Activated B cell treated with CpG ODN at 0.5 μM for 24 hours (primary cell): ENCODE results near the gene GRM4. TPM values are rescaled to one million over a fixed set of nuclear protein-coding genes. Genes with fewer than 3 reads are reported as not detected.

Experiments
- ATAC-seq: fragments of 200-7000 bp; cut with Tn5 transposase; one replicate; pipeline ENCODE4 v1.10.0; 2021; ENCODE audit warnings: low read depth, mild to moderate bottlenecking, moderate library complexity
- CTCF ChIA-PET: fragments of 350-600 bp; sonication (Branson Sonifier 250); formaldehyde crosslinking; loops from one replicate; lab custom pipeline; 2021; ENCODE audit warnings: antibody characterized with exemption; lab: Charles Lee
- POLR2A ChIA-PET: fragments of 350-600 bp; sonication (Branson Sonifier 250); formaldehyde crosslinking; loops from one replicate; lab custom pipeline; 2021; ENCODE audit warnings: antibody characterized with exemption; lab: Charles Lee
- DNase-seq: peaks from one replicate; pipeline ENCODE4 v3.0.0; 2022
- H3K27ac Mint-ChIP-seq: one replicate; pipeline ENCODE4 v1.8.0; 2020; ENCODE audit warnings: mixed read lengths
- H3K27me3 Mint-ChIP-seq: one replicate; pipeline ENCODE4 v1.8.0; 2021; ENCODE audit warnings: mixed read lengths
- H3K36me3 Mint-ChIP-seq: one replicate; pipeline ENCODE4 v1.8.0; 2021; ENCODE audit warnings: low read depth, mixed read lengths
- H3K4me1 Mint-ChIP-seq: one replicate; pipeline ENCODE4 v1.8.0; 2021; ENCODE audit warnings: mixed read lengths
- H3K4me3 Mint-ChIP-seq: one replicate; pipeline ENCODE4 v1.8.0; 2020; ENCODE audit warnings: mild to moderate bottlenecking, mixed read lengths
- H3K9me3 Mint-ChIP-seq: one replicate; pipeline ENCODE4 v1.8.0; 2020; ENCODE audit warnings: mixed read lengths
- intact Hi-C: fragments of 100-400 bp; cut with micrococcal nuclease; formaldehyde crosslinking; loops from one replicate; pipeline ENCODE4 v1.15.1; 2024
- total RNA-seq: library from RNA; stranded (reverse); gene quantifications from 2 replicates; pipeline ENCODE4 v1.2.3, GENCODE V29; 2022
- TF ChIP-seq, protein P1 (sequence below): fragments of 200-600 bp; IDR thresholded peaks from one replicate; pipeline ENCODE4 v1.8.0; 2022; ENCODE audit warnings: antibody characterized with exemption, mild to moderate bottlenecking

The GRM4 gene
- total RNA-seq, 1 donor from 2014 or later, result not detected

- POLR2A ChIA-PET, result interaction anchor here (0.7 to 2.1 kb wide), 9 partner anchors 8 to 394 kb away, joined by 3 to 19 read pairs (median 4); partner anchors contain the start of genes HMGA1, RPS10 and SMIM29
- DNase-seq (no peak), ATAC-seq (peak; percentile 84)
- peaks cover 1% of the 10 kb centered on the region for H3K36me3 Mint-ChIP-seq
- H3K4me3 Mint-ChIP-seq, result peak overlapping the region; percentile 79
- no peaks in the 10 kb centered on the region for H3K27me3 Mint-ChIP-seq
- TF ChIP-seq, protein P1, sequence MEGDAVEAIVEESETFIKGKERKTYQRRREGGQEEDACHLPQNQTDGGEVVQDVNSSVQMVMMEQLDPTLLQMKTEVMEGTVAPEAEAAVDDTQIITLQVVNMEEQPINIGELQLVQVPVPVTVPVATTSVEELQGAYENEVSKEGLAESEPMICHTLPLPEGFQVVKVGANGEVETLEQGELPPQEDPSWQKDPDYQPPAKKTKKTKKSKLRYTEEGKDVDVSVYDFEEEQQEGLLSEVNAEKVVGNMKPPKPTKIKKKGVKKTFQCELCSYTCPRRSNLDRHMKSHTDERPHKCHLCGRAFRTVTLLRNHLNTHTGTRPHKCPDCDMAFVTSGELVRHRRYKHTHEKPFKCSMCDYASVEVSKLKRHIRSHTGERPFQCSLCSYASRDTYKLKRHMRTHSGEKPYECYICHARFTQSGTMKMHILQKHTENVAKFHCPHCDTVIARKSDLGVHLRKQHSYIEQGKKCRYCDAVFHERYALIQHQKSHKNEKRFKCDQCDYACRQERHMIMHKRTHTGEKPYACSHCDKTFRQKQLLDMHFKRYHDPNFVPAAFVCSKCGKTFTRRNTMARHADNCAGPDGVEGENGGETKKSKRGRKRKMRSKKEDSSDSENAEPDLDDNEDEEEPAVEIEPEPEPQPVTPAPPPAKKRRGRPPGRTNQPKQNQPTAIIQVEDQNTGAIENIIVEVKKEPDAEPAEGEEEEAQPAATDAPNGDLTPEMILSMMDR, result no peak
- CTCF ChIA-PET, result interaction anchor here (0.7 to 3.1 kb wide), 9 partner anchors 13 to 608 kb away, joined by 3 to 11 read pairs (median 3); partner anchors contain the start of genes HMGA1 and SMIM29
- H3K27ac Mint-ChIP-seq, result peak overlapping the region; percentile 95
- H3K9me3 Mint-ChIP-seq, result no peaks in the 10 kb centered on the region
- peaks cover 23% of the 10 kb centered on the region for H3K4me1 Mint-ChIP-seq
- intact Hi-C loops, result loop anchor here (1.0 kb wide), 1 partner anchor 41 kb away; no protein-coding TSS in a partner anchor
Observed at GRCh38 chr6:34182751-34183531, 37.1 kb upstream of the GRM4 start.

GRCh38 chr6:34181908-34182307 lies 36.0 kb upstream of the GRM4 start:
- peaks cover 1% of the 10 kb centered on the region for H3K36me3 Mint-ChIP-seq
- H3K27me3 Mint-ChIP-seq, result no peaks in the 10 kb centered on the region
- CTCF ChIA-PET, result interaction anchor here (0.7 to 3.1 kb wide), 3 partner anchors 14 to 609 kb away, joined by 3 to 11 read pairs (median 3); partner anchors contain the start of gene HMGA1
- no peaks in the 10 kb centered on the region for H3K9me3 Mint-ChIP-seq
- TF ChIP-seq, protein P1, result no peak
- no peak overlapping the region for H3K4me3 Mint-ChIP-seq
- POLR2A ChIA-PET, result interaction anchor here (1.7 to 2.1 kb wide), 3 partner anchors 55 to 211 kb away, joined by 3 to 19 read pairs (median 9); partner anchors contain the start of genes HMGA1, NUDT3 and SMIM29
- intact Hi-C loops, result no loop called here
- peak overlapping the region; percentile 59 for H3K27ac Mint-ChIP-seq
- no peak for ATAC-seq
- DNase-seq, result no peak
- H3K4me1 Mint-ChIP-seq, result peaks cover 23% of the 10 kb centered on the region

DNA sequence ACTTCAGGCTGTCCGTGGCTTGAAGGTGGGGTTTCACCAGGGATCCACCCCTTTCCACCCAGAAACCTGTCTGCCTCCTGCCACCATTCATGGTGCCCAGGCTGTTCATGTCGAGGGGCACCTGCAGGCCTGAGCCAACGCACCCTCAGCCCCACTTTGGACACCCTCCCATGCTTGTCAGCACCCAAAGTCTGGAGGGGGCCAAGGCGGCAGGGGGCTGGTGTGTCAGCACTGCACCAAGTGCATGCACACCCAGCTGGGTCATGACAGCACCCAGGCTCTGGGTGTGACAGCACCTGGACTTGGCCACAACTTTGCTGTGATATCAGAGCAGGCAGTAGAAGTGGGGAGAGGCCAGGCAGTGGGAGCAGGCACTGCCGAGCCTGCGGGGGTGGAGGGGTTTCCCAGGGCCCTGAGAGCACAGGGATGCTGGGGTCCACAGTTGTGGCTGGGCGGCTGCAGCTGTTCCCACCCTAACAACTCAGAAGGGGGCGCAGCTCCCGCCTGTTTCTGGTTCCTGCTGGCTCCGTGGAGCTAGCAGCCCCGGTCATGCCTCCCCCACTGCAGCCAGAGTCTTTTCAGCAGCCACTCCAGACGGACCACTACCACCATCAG lies 33.3 kb upstream of the GRM4 start:
- CTCF ChIA-PET, result interaction anchor here (0.8 kb wide), 1 partner anchor 268 kb away, joined by 3 read pairs; no protein-coding TSS in a partner anchor
- H3K4me1 Mint-ChIP-seq, result peaks cover 21% of the 10 kb centered on the region
- H3K27ac Mint-ChIP-seq, result no peak overlapping the region
- H3K36me3 Mint-ChIP-seq, result peaks cover 1% of the 10 kb centered on the region
- DNase-seq (no peak), ATAC-seq (no peak)
- no peaks in the 10 kb centered on the region for H3K9me3 Mint-ChIP-seq
- intact Hi-C loops, result no loop called here
- TF ChIP-seq, protein P1, result no peak
- H3K4me3 Mint-ChIP-seq, result no peak overlapping the region
- no peaks in the 10 kb centered on the region for H3K27me3 Mint-ChIP-seq
- POLR2A ChIA-PET, result interaction anchor here (1.7 kb wide), 1 partner anchor 58 kb away, joined by 6 read pairs; the partner anchor contains the start of gene HMGA1

- peaks cover 18% of the 10 kb centered on the region for H3K4me1 Mint-ChIP-seq
- ATAC-seq, result no peak
- no peak overlapping the region for H3K4me3 Mint-ChIP-seq
- peaks cover 1% of the 10 kb centered on the region for H3K36me3 Mint-ChIP-seq
- CTCF ChIA-PET, result interaction anchor here (0.8 kb wide), 1 partner anchor 269 kb away, joined by 3 read pairs; no protein-coding TSS in a partner anchor
- TF ChIP-seq, protein P1, result no peak
- no peak for DNase-seq
- intact Hi-C loops, result no loop called here
- no peak overlapping the region for H3K27ac Mint-ChIP-seq
- POLR2A ChIA-PET, result interaction anchor here (1.2 to 1.7 kb wide), 2 partner anchors 58 to 238 kb away, joined by 5 to 6 read pairs; partner anchors contain the start of gene HMGA1
- no peaks in the 10 kb centered on the region for H3K9me3 Mint-ChIP-seq
- no peaks in the 10 kb centered on the region for H3K27me3 Mint-ChIP-seq
Observed at GRCh38 chr6:34178357-34179105, 32.6 kb upstream of the GRM4 start.
